Measurements from ENCODE around the gene CNIH3.

The CNIH3 gene

GRCh38 chr1:224739303-224739996 is 123.3 kb downstream of the CNIH3 start:
- DNase-seq (ENCODE audit: low read depth) = no peak
- in situ Hi-C loops (cut with HindIII; ENCODE audit: low sequenced_read_pairs) = no loop called here
- H3K4me3 ChIP-seq (ENCODE audit: low read depth, low read length) = no peak overlapping the region
- no peak for TF ChIP-seq CTCF (IDR thresholded peaks at IDR 0.05; ENCODE audit: low read depth, low read length, missing control alignments)

GRCh38 chr1:224739997-224740684 is 124.0 kb downstream of the CNIH3 start:
- in situ Hi-C loops (cut with HindIII; ENCODE audit: low sequenced_read_pairs) = no loop called here

GRCh38 chr1:224740685-224741052 is 124.6 kb downstream of the CNIH3 start:
- no peak for DNase-seq (ENCODE audit: low read depth)
- in situ Hi-C loops (cut with HindIII; ENCODE audit: low sequenced_read_pairs) = no loop called here
- H3K4me3 ChIP-seq (ENCODE audit: low read depth, low read length) = no peak overlapping the region
- no peak for TF ChIP-seq CTCF (IDR thresholded peaks at IDR 0.05; ENCODE audit: low read depth, low read length, missing control alignments)

More at GRCh38 chr1:224739997-224740684, 124.0 kb downstream of the CNIH3 start:
- H3K4me3 ChIP-seq (ENCODE audit: low read depth, low read length) = no peak overlapping the region
- no peak for DNase-seq (ENCODE audit: low read depth)
- TF ChIP-seq CTCF (IDR thresholded peaks at IDR 0.05; ENCODE audit: low read depth, low read length, missing control alignments) = no peak

GRCh38 chr1:224742349-224742748 is 126.2 kb downstream of the CNIH3 start:
- no peak for TF ChIP-seq CTCF (IDR thresholded peaks at IDR 0.05; ENCODE audit: low read depth, low read length, missing control alignments)
- H3K4me3 ChIP-seq (ENCODE audit: low read depth, low read length) = no peak overlapping the region
- no peak for DNase-seq (ENCODE audit: low read depth)
- in situ Hi-C loops (cut with HindIII; ENCODE audit: low sequenced_read_pairs) = no loop called here

GRCh38 chr1:224743608-224744164 is 127.6 kb downstream of the CNIH3 start:
- in situ Hi-C loops (cut with HindIII; ENCODE audit: low sequenced_read_pairs) = no loop called here
- DNase-seq (ENCODE audit: low read depth) = no peak
- no peak for TF ChIP-seq CTCF (IDR thresholded peaks at IDR 0.05; ENCODE audit: low read depth, low read length, missing control alignments)
- H3K4me3 ChIP-seq (ENCODE audit: low read depth, low read length) = no peak overlapping the region

- no peak for DNase-seq (ENCODE audit: low read depth)
- H3K4me3 ChIP-seq (ENCODE audit: low read depth, low read length) = no peak overlapping the region
- in situ Hi-C loops (cut with HindIII; ENCODE audit: low sequenced_read_pairs) = no loop called here
- TF ChIP-seq CTCF (IDR thresholded peaks at IDR 0.05; ENCODE audit: low read depth, low read length, missing control alignments) = no peak
Measured at GRCh38 chr1:224744521-224744920, 128.4 kb downstream of the CNIH3 start.

Measured in astrocyte of the cerebellum (primary cell).